22Rv1 (cell line): ENCODE measurements around the gene PEDS1.
"Not testable (repeated sequence)": the region's sequence is repeated elsewhere in the genome, so short reads cannot be mapped to it uniquely, and the experiment has no call there.

Experiments
- H3K27ac ChIP-seq: fragments of 450-650 bp; 2 replicates; pipeline ENCODE4 v1.5.1; 2017
- ZFX ChIP-seq: fragments of 450-650 bp; IDR thresholded peaks from 2 replicates; pipeline ENCODE4 v1.6.1; 2017; ENCODE audit warnings: antibody characterized with exemption, borderline replicate concordance
- TF ChIP-seq, protein P1 (sequence below): fragments of 450-650 bp; IDR thresholded peaks from 2 replicates; pipeline ENCODE4 v1.5.1; 2017; ENCODE audit warnings: mild to moderate bottlenecking

Gene PEDS1

DNA sequence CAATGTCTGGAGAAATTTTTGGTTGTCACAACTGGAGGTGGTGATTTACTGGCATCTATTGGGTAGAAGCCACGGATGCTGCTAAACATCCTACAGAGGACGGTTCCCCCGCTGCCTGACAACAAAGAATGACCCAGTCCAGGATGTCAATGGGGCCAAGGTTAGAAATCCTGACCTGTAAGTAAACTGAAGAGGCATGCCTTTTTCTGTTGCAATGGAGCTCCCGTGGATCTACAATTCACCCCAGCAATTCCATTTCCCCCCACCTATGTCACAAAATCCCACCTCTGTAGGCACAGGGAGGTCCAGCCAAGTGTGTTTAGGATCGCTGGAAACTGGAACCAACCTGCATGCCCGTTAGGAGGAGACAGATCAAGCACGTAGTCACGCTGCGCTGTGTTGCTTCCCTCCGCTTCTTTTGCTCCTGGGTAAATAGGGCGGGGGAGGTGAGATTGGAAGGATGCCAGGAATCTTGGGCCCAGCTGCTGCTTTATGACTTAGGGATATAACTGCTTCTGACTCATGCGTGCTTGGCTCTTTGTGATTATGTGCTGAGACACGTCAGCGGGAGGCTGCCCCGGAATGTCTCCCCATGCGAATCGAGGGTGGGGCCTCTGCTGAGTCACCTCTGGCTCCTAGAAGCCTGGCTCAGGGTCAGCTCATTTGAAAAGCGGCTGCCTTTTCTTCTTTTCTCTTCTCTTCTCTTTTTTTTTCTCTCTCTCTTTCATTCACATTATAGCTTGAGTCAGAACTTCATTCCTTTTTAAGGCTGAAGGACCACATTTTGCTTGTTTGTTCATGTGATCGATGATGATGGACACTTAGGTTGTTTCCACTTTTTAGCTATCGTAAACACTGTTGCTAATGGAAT is 12.4 kb upstream of the PEDS1 start:
- TF ChIP-seq, protein P1, sequence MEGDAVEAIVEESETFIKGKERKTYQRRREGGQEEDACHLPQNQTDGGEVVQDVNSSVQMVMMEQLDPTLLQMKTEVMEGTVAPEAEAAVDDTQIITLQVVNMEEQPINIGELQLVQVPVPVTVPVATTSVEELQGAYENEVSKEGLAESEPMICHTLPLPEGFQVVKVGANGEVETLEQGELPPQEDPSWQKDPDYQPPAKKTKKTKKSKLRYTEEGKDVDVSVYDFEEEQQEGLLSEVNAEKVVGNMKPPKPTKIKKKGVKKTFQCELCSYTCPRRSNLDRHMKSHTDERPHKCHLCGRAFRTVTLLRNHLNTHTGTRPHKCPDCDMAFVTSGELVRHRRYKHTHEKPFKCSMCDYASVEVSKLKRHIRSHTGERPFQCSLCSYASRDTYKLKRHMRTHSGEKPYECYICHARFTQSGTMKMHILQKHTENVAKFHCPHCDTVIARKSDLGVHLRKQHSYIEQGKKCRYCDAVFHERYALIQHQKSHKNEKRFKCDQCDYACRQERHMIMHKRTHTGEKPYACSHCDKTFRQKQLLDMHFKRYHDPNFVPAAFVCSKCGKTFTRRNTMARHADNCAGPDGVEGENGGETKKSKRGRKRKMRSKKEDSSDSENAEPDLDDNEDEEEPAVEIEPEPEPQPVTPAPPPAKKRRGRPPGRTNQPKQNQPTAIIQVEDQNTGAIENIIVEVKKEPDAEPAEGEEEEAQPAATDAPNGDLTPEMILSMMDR = no peak
- no peak for TF ChIP-seq ZFX
- peak overlapping the region; percentile 73 for H3K27ac ChIP-seq

DNA sequence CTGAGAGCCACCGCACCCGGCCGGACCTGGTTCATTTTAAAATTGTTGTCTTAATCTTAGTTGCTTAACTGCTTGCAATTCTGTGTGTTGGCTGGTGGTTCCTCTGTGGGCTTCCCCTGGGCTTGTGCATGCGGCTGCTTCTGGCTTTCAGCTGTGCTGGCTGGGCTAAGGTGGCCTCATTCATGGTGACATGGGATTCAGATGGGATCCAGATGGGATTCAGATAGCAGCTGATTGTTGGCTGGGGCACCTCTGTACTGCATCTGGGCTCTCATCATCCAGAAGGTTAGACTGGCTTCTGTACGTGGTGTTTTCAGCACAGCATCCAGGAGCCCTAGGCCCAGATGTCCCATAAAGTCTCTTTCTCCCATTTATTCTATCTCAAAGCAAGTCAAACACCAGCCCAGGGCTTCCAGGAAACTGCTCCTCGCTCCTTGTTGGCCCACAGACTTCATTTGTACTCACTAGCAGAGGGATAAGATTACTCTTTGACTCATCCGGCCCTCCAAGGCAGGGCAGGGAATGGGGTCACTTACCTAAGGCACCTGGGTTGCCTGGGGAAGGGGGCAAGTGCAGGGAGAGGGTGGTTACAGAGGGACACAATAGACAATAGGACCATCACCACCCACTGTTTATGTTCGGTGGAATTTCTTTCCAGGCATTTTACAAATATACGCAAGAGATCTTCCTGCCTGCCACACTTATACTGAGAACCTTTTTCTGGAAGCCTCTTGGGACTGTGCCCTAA is 10.2 kb upstream of the PEDS1 start:
- TF ChIP-seq, protein P1 = no peak
- TF ChIP-seq ZFX = no peak
- H3K27ac ChIP-seq = no peak overlapping the region

DNA sequence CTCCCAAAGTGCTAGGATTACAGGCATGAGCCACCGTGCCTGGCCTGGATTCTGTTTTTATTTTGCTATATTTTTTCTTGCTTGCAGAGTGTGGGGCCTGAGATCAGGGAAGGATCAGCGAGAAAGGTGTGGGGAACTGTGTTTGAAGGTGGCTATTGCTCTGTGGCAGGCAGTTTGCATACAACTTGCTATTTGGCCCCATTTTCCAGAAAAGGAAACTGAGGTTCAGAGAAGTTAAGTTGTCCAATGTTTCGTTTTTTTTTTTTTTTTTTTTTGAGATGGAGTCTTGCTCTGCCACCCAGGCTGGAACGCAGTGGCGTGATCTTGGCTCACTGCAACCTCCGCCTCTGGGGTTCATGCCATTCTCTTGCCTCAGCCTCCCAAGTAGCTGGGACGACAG is 8.0 kb upstream of the PEDS1 start:
- H3K27ac ChIP-seq = not testable (repeated sequence)

DNA sequence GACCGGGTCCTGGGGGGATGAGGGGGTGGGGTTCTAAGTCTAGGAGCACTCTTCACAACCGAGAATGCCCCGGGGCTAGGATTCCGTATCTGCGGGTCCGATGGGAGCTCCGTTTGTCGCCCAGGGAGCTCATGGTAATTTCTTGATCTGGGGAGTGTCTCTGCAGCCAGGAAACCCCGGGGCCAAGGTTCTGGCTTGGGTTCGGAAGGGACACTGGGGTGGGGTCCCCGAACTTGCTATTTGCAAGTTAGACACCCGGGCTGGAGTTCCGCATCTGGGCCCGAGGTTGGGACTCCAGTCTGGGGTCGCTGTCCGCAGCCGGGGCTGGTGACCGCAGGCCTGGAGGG is 397 bp downstream of the PEDS1 start:
- H3K27ac ChIP-seq = peak overlapping the region; percentile 68
- TF ChIP-seq, protein P1 = no peak
- no peak for TF ChIP-seq ZFX

DNA sequence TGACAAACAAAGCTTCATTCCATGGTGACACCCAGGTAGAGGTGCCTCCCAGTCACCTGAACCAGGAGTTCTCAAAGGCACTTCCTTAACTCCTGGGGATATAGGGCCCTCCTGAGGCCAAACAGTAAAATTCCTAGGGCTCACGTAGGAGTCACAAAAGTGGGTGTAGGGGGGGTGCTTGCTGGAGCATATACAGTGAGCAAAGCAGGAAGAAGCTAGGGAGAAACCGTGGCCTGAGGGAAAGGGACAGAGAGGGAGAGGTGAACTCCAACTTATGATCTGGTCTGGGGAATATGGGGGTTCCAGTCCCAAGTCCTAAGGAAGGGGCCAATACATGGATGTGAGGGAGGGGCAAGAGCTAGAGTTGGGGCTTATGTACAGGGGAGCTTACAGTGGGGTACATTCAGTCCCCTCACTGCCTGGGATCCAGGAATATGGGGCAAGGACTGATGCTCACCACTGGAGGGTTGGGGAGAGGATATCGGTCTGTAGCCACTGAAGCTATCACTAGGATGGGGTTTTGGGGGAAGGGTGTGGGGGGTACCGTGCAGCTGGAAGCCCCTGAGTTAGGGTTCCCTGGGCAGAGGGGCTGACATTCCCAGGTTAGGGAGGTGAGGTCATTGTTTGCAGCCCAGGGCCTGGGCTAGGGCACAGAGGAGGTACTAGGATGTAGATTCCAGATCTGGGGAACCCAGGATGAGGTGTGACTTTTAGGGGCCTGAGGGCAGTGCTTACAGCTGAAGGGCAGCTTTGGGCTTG is 950 bp downstream of the PEDS1 start:
- TF ChIP-seq ZFX = no peak
- TF ChIP-seq, protein P1 = no peak
- peak overlapping the region; percentile 68 for H3K27ac ChIP-seq

DNA sequence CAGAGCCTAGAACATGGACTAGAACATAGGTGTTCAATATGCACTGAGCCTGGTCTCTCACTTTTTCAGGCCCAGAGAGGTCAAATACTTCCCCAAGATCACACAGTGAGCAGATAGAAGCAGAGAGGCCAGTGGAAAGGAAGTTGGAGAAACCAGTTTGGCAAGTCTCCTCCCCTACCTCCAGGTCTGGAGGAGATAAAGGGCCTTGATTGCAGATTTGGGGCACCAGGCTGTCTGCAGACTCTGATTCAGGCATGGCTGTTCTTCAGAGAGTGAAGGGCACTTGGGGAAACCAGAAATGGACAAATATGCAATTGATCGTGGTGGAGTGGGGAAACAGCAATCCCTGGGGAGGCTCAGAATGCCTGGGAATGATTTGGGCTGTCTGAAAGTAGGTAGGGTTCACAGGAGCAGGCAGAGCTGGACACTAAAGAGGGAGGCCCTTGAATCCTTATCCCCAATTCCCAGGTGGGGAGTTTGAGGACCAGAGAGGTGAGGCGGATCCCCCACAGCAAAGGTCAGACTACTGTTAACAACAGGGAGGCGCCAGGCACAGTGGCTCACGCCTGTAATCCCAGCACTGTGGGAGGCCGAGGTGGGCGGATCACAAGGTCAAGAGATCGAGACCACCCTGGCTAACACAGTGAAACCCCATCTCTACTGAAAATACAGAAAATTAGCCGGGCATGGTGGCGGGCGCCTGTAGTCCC is 2.3 kb downstream of the PEDS1 start:
- peak overlapping the region; percentile 68 for H3K27ac ChIP-seq
- TF ChIP-seq, protein P1 = no peak
- no peak for TF ChIP-seq ZFX
